GM19455 (cell line): ENCODE results near the gene PRXL2B.
"Not testable (repeated sequence)": the region's sequence is repeated elsewhere in the genome, so short reads cannot be mapped to it uniquely, and the experiment has no call there.

Source experiments
- ATAC-seq: cut with Tn5 transposase; IDR thresholded peaks from one replicate; pipeline ENCODE4 v1.9.1; 2021; ENCODE audit not compliant: unreplicated experiment

PRXL2B gene

GRCh38 chr1:2586154-2587070 lies at the start of gene PRXL2B:
Gene PRXL2B (plus strand): TSS chr1:2586777. CDS start chr1:2586886, 109 bp downstream.
- ATAC-seq = peak; percentile 54

GRCh38 chr1:2537784-2538115 lies 48.8 kb upstream of the PRXL2B start:
- ATAC-seq = no peak

GRCh38 chr1:2538376-2538775 lies 48.2 kb upstream of the PRXL2B start:
- no peak for ATAC-seq

GRCh38 chr1:2538872-2539271 lies 47.7 kb upstream of the PRXL2B start:
- ATAC-seq = no peak

GRCh38 chr1:2539312-2539907 lies 47.2 kb upstream of the PRXL2B start:
- no peak for ATAC-seq

GRCh38 chr1:2540816-2541492 lies 45.6 kb upstream of the PRXL2B start:
- ATAC-seq = no peak

GRCh38 chr1:2541619-2542245 lies 44.8 kb upstream of the PRXL2B start:
- ATAC-seq = no peak

GRCh38 chr1:2542246-2542915 lies 44.2 kb upstream of the PRXL2B start:
- ATAC-seq = no peak

- no peak for ATAC-seq
These were observed 43.0 kb upstream of the PRXL2B start for GRCh38 chr1:2543543-2544092.

- no peak for ATAC-seq
These were observed 42.3 kb upstream of the PRXL2B start for GRCh38 chr1:2544093-2544874.

- no peak for ATAC-seq
These were observed 41.5 kb upstream of the PRXL2B start for GRCh38 chr1:2544875-2545640.

GRCh38 chr1:2545754-2546514 lies 40.6 kb upstream of the PRXL2B start:
- ATAC-seq = peak; percentile 37

GRCh38 chr1:2546515-2547209 lies 39.9 kb upstream of the PRXL2B start:
- peak; percentile 32 for ATAC-seq

- ATAC-seq = no peak
These were observed 39.1 kb upstream of the PRXL2B start for GRCh38 chr1:2547210-2548067.

- no peak for ATAC-seq
These were observed 38.4 kb upstream of the PRXL2B start for GRCh38 chr1:2548068-2548589.

- ATAC-seq = not testable (repeated sequence)
These were observed 37.1 kb upstream of the PRXL2B start for GRCh38 chr1:2549367-2550029.
